ENCODE measurements around the gene CTRB1. TPM values are rescaled to one million over a fixed set of nuclear protein-coding genes. Genes with fewer than 3 reads are reported as not detected.

Gene CTRB1
- total RNA-seq, 2 experiments from 2014 or later, result not detected

- POLR2A ChIA-PET, result no interaction called here
- Mint-ChIP-seq H3K4me1 (ENCODE audit: low read depth) (peaks cover 7% of the 10 kb centered on the region), H3K27me3 (peaks cover 2% of the 10 kb centered on the region), H3K9me3 (no peaks in the 10 kb centered on the region), H3K4me3 (no peak overlapping the region), H3K36me3 (ENCODE audit: low read depth) (no peaks in the 10 kb centered on the region), H3K27ac (no peak overlapping the region)
- CTCF ChIA-PET, result no interaction called here
- intact Hi-C loops (cut with micrococcal nuclease), result no loop called here
- no peak for TF ChIP-seq CTCF (IDR thresholded peaks at IDR 0.05)
- DNase-seq (no peak), ATAC-seq (no peak)
Observed at GRCh38 chr16:75225092-75225491, 6.3 kb downstream of the CTRB1 start.

GRCh38 chr16:75225678-75226515, 7.1 kb downstream of the CTRB1 start:
- Mint-ChIP-seq H3K9me3 (no peaks in the 10 kb centered on the region), H3K27ac (no peak overlapping the region), H3K4me1 (ENCODE audit: low read depth) (peaks cover 4% of the 10 kb centered on the region), H3K4me3 (no peak overlapping the region), H3K27me3 (peaks cover 2% of the 10 kb centered on the region), H3K36me3 (ENCODE audit: low read depth) (no peaks in the 10 kb centered on the region)
- DNase-seq (no peak), ATAC-seq (no peak)
- ChIA-PET POLR2A (no interaction called here), CTCF (no interaction called here)
- no peak for TF ChIP-seq CTCF (IDR thresholded peaks at IDR 0.05)
- intact Hi-C loops (cut with micrococcal nuclease), result no loop called here

- no peaks in the 10 kb centered on the region for H3K9me3 Mint-ChIP-seq
- no peak overlapping the region for H3K4me3 Mint-ChIP-seq
- no peak for DNase-seq
- POLR2A ChIA-PET, result no interaction called here
- intact Hi-C loops (cut with micrococcal nuclease), result no loop called here
- no peak for TF ChIP-seq CTCF (IDR thresholded peaks at IDR 0.05)
- no peaks in the 10 kb centered on the region for H3K36me3 Mint-ChIP-seq (ENCODE audit: low read depth)
- no peak for ATAC-seq
- H3K4me1 Mint-ChIP-seq (ENCODE audit: low read depth), result no peaks in the 10 kb centered on the region
- H3K27ac Mint-ChIP-seq, result no peak overlapping the region
- H3K27me3 Mint-ChIP-seq, result peaks cover 2% of the 10 kb centered on the region
- CTCF ChIA-PET, result no interaction called here
Observed at GRCh38 chr16:75226550-75227360, 8.0 kb downstream of the CTRB1 start.

GRCh38 chr16:75227361-75228142, 8.8 kb downstream of the CTRB1 start:
- no peak for ATAC-seq
- no peaks in the 10 kb centered on the region for H3K36me3 Mint-ChIP-seq (ENCODE audit: low read depth)
- H3K27me3 Mint-ChIP-seq, result peaks cover 2% of the 10 kb centered on the region
- no peak for DNase-seq
- CTCF ChIA-PET, result no interaction called here
- H3K4me1 Mint-ChIP-seq (ENCODE audit: low read depth), result no peaks in the 10 kb centered on the region
- POLR2A ChIA-PET, result no interaction called here
- intact Hi-C loops (cut with micrococcal nuclease), result no loop called here
- no peak overlapping the region for H3K27ac Mint-ChIP-seq
- H3K9me3 Mint-ChIP-seq, result no peaks in the 10 kb centered on the region
- no peak overlapping the region for H3K4me3 Mint-ChIP-seq
- no peak for TF ChIP-seq CTCF (IDR thresholded peaks at IDR 0.05)
